Caki2 (cell line): ENCODE results near the gene PPP1R10. TPM values are rescaled to one million over a fixed set of nuclear protein-coding genes. Genes with fewer than 3 reads are reported as not detected.
A peak's percentile ranks its signal among the peaks of the same experiment; 100 is the strongest.
"Not testable (repeated sequence)": the region's sequence is repeated elsewhere in the genome, so short reads cannot be mapped to it uniquely, and the experiment has no call there.

Experiments
- DNase-seq: peaks from one replicate; pipeline ENCODE4 v3.0.0-alpha.2; 2015; ENCODE audit warnings: low read depth
- in situ Hi-C: cut with HindIII; loops from 2 replicates; pipeline ENCODE4 v1.10.0; 2016; ENCODE audit warnings: low sequenced_read_pairs, low pct_unique_long_range_greater_than_20kb, mixed read lengths
- total RNA-seq: library from RNA; depleted of rRNA; stranded (reverse); fragments of >200 nt; shearing (Covaris generic); gene quantifications from 2 replicates; pipeline ENCODE4 v1.2.3, GENCODE V29; 2014; ENCODE audit warnings: low replicate concordance; rRNA removed

Gene PPP1R10
- total RNA-seq = 6.9 and 10.8 TPM in 2 replicates

DNA sequence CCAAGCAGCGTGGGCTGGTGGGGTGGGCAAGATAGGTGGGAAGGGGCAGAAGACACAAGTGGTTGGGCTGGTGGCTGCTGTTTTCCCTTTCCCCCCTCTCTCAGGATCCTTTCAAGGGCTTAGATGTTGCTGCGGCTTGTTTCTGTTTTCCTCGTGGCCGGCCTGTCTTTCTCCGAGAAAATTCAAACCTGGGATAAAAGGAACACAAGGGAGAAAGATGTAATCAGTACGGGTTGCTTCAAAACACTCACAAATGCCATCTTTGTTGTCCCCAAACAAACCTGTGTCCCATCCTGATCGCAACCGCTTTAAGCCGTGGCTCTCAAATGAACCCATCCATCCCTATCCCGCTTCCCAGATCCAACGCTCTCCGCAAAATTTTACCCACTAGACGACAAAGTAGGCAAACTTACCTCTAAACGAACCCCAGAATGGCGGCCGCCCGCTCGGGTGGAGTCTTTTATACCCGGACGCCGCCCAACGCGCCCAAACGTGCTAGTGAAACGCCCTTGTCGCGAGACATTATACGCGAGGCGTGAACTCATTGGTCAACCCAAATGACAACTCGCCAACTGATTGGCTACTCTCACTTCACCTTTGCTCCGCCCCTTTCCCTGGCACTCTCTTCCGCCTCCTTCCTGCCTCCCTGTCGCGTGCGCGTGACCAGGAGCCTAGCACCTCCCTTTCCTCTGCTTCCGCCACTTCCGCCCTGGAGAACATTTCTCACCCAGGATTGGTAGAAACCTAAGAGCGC, at the start of gene PPP1R10:
Gene PPP1R10 (minus strand): TSS at position 433 of the 754 bp plus-strand sequence. CDS start 7,299 bp downstream, outside the sequence.
- DNase-seq = peak; percentile 100
- in situ Hi-C loops = no loop called here

- in situ Hi-C loops, DNase-seq: not testable (repeated sequence)
Observed at GRCh38 chr6:30666300-30666699, 49.3 kb upstream of the PPP1R10 start.

DNA sequence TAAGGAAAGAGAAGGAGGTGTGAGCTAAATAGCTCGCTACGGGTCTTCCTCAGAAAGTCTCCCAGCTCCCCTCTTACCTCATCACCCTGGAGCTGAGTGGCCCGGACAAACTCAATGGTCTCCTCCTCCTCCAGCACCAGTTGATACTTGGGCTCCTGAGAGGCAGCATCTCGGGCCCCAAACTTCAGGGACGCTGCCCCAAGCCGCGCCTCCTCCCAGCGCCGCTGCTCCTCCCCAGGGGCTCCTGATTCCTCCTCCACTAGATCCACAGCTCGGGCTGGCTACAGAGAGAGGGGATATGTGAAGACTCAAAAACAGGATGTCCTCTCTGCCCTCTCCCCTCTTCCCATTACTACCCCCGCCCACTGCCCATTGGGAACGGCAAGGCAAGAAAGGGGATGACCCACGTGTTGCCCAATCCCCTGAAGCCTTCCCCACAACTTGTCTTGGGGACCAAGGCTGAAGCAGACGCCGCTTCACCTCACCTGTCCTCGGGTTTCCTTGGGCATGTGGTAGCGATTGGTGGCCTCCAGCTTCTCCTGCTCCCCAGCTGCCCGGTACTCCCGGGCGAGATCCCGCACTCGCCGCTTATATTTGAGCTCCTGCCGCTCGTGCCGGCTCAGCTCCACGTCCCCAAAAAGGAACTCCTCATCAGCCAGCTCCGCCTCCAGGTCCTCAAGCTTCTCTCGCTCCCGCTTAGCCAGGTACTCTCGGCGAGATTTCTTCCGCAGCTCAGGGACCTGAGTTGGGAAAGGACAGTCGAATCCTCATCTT, 48.1 kb upstream of the PPP1R10 start:
- no peak for DNase-seq
- in situ Hi-C loops = no loop called here

DNA sequence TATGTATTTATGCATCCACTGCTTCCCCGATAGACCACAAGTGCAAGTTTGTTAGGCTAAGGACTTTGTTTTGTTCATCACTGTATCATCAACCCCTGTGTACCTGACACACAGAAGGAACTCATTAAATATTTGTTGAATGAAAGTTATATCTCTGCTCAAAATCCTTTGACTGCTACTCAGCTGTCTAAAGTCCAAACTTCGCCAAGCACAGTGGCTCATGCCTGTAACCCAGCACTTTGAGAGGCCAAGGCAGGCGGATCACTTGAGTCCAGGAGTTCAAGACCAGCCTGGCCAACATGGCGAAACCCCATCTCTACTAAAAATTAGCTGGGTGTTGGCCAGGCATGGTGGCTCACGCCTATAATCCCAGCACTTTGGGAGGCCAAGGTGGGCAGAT, 40.9 kb upstream of the PPP1R10 start:
- in situ Hi-C loops, DNase-seq: not testable (repeated sequence)

DNA sequence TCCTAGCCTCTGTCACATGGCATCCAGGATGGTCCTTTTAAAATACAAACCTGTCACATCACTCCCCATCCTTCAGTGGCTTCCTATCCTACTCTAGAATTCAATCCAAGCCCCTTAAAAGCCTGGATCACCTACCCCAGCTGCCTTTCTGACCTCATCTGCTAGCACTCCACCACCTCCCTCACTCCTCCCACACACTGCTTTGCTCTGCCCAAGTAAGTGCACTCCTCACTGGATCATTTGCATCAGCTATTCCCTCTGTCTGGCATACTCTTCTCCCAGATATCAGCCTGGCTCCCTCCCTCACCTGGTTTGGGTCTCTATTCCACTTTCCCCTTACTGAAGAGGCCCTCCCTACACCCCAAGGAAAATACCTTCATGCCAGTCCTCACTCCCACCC, 40.4 kb upstream of the PPP1R10 start:
- no peak for DNase-seq
- in situ Hi-C loops = no loop called here

- DNase-seq = no peak
- in situ Hi-C loops = no loop called here
Observed at GRCh38 chr6:30656513-30656912, 39.5 kb upstream of the PPP1R10 start.

- DNase-seq = no peak
- in situ Hi-C loops = no loop called here
Observed at GRCh38 chr6:30655743-30656094, 38.7 kb upstream of the PPP1R10 start.

GRCh38 chr6:30654798-30655742, 38.0 kb upstream of the PPP1R10 start:
- in situ Hi-C loops = no loop called here
- DNase-seq = no peak

- no peak for DNase-seq
- in situ Hi-C loops = no loop called here
Observed at GRCh38 chr6:30651143-30651542, 34.1 kb upstream of the PPP1R10 start.

DNA sequence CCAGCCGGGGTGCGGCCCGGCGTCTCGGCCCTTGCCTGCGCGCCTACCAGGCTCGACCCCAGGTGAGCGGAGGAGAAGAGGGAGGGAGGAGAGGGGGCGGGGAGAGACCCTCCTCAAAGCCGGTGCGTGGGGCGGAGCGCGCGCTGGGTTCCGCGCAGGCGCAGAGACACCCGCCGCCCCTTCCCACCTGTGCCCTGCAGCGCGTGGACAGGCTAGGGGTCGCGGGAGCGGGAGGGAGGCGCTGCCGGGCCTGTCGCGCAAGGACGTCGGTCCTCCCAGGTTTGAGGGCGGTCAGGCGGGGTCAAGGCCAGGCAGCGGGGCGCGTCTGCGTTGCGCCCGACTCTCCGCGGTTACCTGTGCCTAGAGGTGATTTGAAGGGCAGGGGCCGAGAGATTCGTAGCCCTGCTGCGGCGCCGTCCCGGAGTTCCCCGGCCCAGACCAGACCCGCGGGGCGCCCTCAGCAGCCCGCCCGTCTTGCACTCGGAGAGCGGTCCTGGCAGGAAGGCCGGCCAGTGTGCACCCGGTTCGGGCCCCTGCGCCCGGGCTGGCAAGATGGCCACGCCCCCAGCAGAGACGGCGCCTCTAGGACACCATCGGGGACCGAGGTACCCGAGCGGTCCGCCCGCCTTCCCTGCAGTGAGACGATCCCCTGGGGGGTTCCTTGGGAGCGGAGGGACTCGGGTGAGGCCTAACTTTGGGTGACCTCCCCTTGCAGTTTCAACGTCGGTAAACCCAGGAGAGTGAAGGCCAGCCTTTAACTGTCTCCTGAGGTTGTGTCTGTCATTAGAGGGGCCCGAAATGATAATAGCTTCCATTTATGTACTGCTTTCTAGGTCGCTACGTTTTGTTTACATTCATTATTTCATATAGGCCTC, 30.4 kb upstream of the PPP1R10 start:
- in situ Hi-C loops = no loop called here
- DNase-seq = peak; percentile 76

DNA sequence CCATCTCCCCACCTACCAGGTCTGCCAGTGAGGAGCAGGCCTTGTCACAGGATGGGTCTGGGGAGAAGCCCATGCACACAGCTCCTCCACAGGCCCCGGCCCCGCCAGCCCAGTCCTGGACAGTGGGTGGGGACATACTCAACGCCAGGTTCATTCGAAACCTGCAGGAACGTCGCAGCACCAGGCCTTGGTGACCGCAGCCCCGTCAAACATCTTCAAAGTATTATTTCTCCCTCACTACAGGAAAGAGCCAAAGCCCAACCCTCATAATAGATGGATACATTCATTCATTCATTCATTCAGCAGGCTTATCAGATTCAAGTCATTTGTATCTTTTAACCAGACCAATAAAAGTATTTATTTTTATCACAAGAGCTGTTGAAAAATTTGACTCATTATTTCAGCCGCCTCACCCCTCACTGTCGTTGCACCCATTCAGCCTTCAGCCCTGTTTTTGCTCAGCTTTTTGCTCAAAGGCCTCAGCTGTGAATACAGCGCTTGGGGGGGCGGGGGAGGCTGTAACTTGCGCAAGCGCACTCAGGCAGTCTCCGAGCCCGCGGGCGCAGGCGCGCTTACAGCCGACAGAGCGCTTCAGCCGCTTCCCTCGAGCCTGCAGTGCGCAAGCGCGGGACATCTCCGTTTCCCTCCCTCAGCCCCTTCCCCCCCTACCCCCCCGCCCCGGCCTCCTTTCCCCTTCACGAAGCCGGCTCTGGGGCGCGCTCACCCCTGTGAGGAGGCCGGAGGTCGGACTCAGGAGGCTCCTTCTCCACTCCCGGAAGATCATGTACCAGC, 29.6 kb upstream of the PPP1R10 start, which contains the start of gene C6orf136:
Gene C6orf136 (plus strand): TSS at position 684 of the 792 bp plus-strand sequence. CDS start 99 bp downstream, at position 783.
- in situ Hi-C loops = no loop called here
- DNase-seq = peak; percentile 78

DNA sequence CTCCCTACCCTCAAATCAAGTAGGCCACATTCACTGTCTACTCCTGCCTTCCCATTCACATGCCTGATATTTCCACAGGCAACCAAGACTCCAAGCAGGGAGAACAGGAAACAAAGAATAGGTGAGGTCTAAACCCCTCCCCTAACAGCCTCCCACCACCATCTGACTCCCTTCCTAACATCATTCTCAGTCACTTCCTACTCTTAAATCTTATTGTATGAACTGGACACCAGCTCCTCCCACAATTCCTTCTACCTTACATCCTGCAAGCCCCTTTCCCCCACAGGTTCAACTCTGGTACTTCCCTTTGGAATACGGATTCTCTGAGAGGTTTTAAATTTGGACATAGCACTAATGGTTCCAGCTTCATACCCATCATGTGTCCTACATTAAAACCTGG, 28.9 kb upstream of the PPP1R10 start:
- in situ Hi-C loops = no loop called here

DNA sequence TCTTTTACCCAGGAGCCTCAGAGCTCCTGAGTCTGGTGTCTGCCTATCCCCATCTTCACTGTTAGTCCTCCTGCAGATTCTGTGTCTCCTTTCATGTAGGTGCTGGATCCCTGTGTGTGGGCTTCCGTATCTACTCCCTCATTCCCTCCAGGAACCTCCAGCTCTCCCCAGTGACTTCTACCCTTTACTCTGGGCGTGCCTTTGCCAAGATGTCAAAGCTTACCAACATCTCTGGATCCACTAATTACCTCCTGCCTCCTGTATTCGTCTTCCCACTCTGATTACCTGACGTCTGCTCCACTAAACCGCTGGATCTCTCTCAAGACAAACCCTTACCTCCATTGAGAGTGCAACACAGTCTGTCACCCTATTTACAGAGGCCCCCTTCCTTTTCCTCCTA, 27.7 kb upstream of the PPP1R10 start:
- in situ Hi-C loops = no loop called here
- DNase-seq = no peak

More for the DNA sequence above, 28.9 kb upstream of the PPP1R10 start:
- DNase-seq = no peak

DNA sequence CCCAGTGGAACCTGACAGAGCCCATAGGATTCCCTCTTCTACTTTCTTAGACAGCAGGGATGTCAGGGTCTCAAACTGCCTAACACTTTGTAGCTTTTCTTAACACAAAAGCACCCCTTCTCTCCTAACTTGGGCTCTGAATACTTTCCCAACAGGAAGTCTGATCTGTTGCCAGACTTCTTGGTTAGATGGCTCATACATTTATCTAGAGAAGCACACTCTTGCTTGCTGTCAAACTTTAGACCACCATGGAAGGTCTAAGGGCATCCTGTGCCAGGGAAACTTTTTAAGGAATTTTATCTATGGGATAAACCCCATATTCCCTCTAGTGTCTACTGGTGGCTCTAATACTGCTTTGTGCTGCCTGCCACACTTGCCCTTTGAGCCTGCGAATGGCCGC, 26.6 kb upstream of the PPP1R10 start:
- in situ Hi-C loops = no loop called here
- DNase-seq = no peak

DNA sequence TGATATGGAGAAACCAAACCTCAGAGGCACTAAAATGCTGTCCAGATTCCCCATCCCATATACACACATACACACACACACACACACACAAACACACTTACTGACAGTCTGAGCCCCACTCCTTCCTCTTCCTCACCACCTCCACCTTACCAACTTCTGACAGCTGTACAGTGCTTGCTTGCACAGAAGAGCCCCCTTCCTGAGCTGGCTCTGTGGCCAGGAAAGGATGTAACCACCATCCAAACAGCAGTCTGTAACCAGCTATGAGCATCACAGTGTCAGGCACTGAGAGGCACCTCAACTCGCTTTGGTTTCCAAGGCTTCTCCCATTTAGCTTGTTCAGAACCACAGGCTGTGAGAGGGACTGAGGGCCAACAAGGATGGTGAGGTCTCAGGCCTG, 24.0 kb upstream of the PPP1R10 start:
- no peak for DNase-seq
- in situ Hi-C loops = no loop called here

- DNase-seq = no peak
- in situ Hi-C loops = no loop called here
Observed at GRCh38 chr6:30640481-30640880, 23.4 kb upstream of the PPP1R10 start.

- in situ Hi-C loops = no loop called here
- DNase-seq = no peak
Observed at GRCh38 chr6:30635834-30636233, 18.8 kb upstream of the PPP1R10 start.
